Measurements from ENCODE around the gene TKT.

TKT gene

DNA sequence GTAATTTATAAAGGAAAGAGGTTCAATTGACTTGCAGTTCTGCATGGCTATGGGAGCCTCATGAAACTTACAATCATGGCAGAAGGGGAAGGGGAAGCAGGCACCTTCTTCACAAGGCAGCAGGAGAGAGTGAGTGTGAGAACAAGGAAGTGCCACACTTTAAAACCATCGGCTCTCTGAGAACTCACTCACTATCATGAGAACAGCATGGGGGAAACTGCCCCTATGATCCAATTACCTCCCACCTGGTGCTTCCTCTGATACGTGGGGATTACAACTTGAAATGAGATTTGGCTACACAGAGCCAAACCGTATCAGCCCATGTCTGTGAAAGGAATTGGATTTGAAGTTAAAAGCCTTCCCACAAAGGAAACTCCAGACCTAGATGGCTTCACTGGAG lies 39.1 kb downstream of the TKT start:
- Histone ChIP-seq H3K36me3 (ENCODE audit: control insufficient read depth in 1 of 2, insufficient read depth in 2 of 2, low read length in 2 of 2) (no peaks in the 10 kb centered on the region), H2AFZ (ENCODE audit: insufficient read depth, low read length, poor library complexity) (no peak overlapping the region), H3K27ac (ENCODE audit: low read depth, low read length) (no peak overlapping the region), H3K79me2 (ENCODE audit: control insufficient read depth, insufficient read depth, low read length, poor library complexity) (no peaks in the 10 kb centered on the region), H3K9ac (ENCODE audit: low read length) (no peak overlapping the region), H3K4me2 (ENCODE audit: low read length) (no peak overlapping the region), H3K4me1 (ENCODE audit: control insufficient read depth in 1 of 2, insufficient read depth in 2 of 2, low read length in 2 of 2) (no peaks in the 10 kb centered on the region), H3K14ac (ENCODE audit: low read length) (no peak overlapping the region), H4K91ac (ENCODE audit: low read depth, low read length) (no peak overlapping the region), H3K79me1 (ENCODE audit: low read length) (no peaks in the 10 kb centered on the region), H4K8ac (ENCODE audit: low read depth, low read length) (no peak overlapping the region), H3K23ac (ENCODE audit: low read length) (no peak overlapping the region), H3K9me3 (ENCODE audit: insufficient read depth, low read depth, low read length) (no peaks in the 10 kb centered on the region), H3K4me3 (ENCODE audit: low read depth, low read length) (no peak overlapping the region), H2AK5ac (ENCODE audit: low read length) (no peak overlapping the region), H2BK120ac (ENCODE audit: insufficient read depth, low read length, poor library complexity) (no peak overlapping the region), H3K27me3 (ENCODE audit: insufficient read depth, low read length) (no peaks in the 10 kb centered on the region), H3K18ac (ENCODE audit: low read length) (no peak overlapping the region), H3K4ac (ENCODE audit: low read depth, low read length) (no peak overlapping the region), H4K12ac (ENCODE audit: low read depth, low read length) (no peak overlapping the region), H2BK12ac (ENCODE audit: low read length) (no peak overlapping the region), H2BK5ac (ENCODE audit: low read depth, low read length, poor library complexity) (no peak overlapping the region)
- no peak for DNase-seq
- no CpG with 5 or more reads among the region's 3 CpGs for WGBS (ENCODE audit: extremely low coverage, insufficient coverage, insufficient read length)

DNA sequence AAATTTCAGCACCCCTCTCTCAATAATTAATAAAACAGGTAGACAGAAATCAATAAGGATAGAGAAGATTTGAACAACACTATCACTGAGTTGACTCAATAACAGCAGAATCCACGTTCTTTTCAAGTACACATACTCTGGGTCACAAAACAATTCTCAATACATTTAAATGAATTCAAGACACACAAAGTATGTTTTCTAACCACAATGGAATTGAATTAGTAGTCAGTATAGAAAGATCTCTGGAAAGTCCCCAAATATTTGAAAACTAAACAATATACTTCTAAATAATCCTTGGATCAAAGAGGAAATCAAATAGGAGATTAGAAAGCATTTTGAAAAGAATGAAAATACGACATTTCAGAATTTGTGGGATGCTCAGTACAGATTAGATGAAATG lies 40.0 kb downstream of the TKT start:
- Histone ChIP-seq H4K12ac (ENCODE audit: low read depth, low read length) (no peak overlapping the region), H3K9me3 (ENCODE audit: insufficient read depth, low read depth, low read length) (no peaks in the 10 kb centered on the region), H2BK120ac (ENCODE audit: insufficient read depth, low read length, poor library complexity) (no peak overlapping the region), H3K14ac (ENCODE audit: low read length) (no peak overlapping the region), H3K4me3 (ENCODE audit: low read depth, low read length) (no peak overlapping the region), H3K4ac (ENCODE audit: low read depth, low read length) (no peak overlapping the region), H3K36me3 (ENCODE audit: control insufficient read depth in 1 of 2, insufficient read depth in 2 of 2, low read length in 2 of 2) (no peaks in the 10 kb centered on the region), H3K9ac (ENCODE audit: low read length) (no peak overlapping the region), H2AK5ac (ENCODE audit: low read length) (no peak overlapping the region), H3K79me1 (ENCODE audit: low read length) (no peaks in the 10 kb centered on the region), H3K18ac (ENCODE audit: low read length) (no peak overlapping the region), H3K4me2 (ENCODE audit: low read length) (no peak overlapping the region), H2BK12ac (ENCODE audit: low read length) (no peak overlapping the region), H4K8ac (ENCODE audit: low read depth, low read length) (no peak overlapping the region), H3K27me3 (ENCODE audit: insufficient read depth, low read length) (no peaks in the 10 kb centered on the region), H2AFZ (ENCODE audit: insufficient read depth, low read length, poor library complexity) (no peak overlapping the region), H3K79me2 (ENCODE audit: control insufficient read depth, insufficient read depth, low read length, poor library complexity) (no peaks in the 10 kb centered on the region), H3K23ac (ENCODE audit: low read length) (no peak overlapping the region), H3K4me1 (ENCODE audit: control insufficient read depth in 1 of 2, insufficient read depth in 2 of 2, low read length in 2 of 2) (no peaks in the 10 kb centered on the region), H2BK5ac (ENCODE audit: low read depth, low read length, poor library complexity) (no peak overlapping the region), H3K27ac (ENCODE audit: low read depth, low read length) (no peak overlapping the region), H4K91ac (ENCODE audit: low read depth, low read length) (no peak overlapping the region)
- no peak for DNase-seq
- WGBS (ENCODE audit: extremely low coverage, insufficient coverage, insufficient read length), result no CpG with 5 or more reads among the region's 2 CpGs

- H2BK12ac ChIP-seq (ENCODE audit: low read length), result no peak overlapping the region
- no peaks in the 10 kb centered on the region for H3K79me1 ChIP-seq (ENCODE audit: low read length)
- H2BK5ac ChIP-seq (ENCODE audit: low read depth, low read length, poor library complexity), result no peak overlapping the region
- WGBS (ENCODE audit: extremely low coverage, insufficient coverage, insufficient read length), result no CpG with 5 or more reads among the region's 7 CpGs
- H3K4me2 ChIP-seq (ENCODE audit: low read length), result no peak overlapping the region
- no peak overlapping the region for H3K14ac ChIP-seq (ENCODE audit: low read length)
- H3K9me3 ChIP-seq (ENCODE audit: insufficient read depth, low read depth, low read length), result peaks cover 4% of the 10 kb centered on the region
- no peak overlapping the region for H4K8ac ChIP-seq (ENCODE audit: low read depth, low read length)
- no peak overlapping the region for H3K4me3 ChIP-seq (ENCODE audit: low read depth, low read length)
- no peak overlapping the region for H3K9ac ChIP-seq (ENCODE audit: low read length)
- H3K27me3 ChIP-seq (ENCODE audit: insufficient read depth, low read length), result no peaks in the 10 kb centered on the region
- H4K12ac ChIP-seq (ENCODE audit: low read depth, low read length), result no peak overlapping the region
- H3K23ac ChIP-seq (ENCODE audit: low read length), result no peak overlapping the region
- H3K79me2 ChIP-seq (ENCODE audit: control insufficient read depth, insufficient read depth, low read length, poor library complexity), result no peaks in the 10 kb centered on the region
- H2AK5ac ChIP-seq (ENCODE audit: low read length), result no peak overlapping the region
- DNase-seq, result no peak
- no peak overlapping the region for H3K4ac ChIP-seq (ENCODE audit: low read depth, low read length)
- H3K4me1 ChIP-seq (ENCODE audit: control insufficient read depth in 1 of 2, insufficient read depth in 2 of 2, low read length in 2 of 2), result no peaks in the 10 kb centered on the region
- no peak overlapping the region for H2AFZ ChIP-seq (ENCODE audit: insufficient read depth, low read length, poor library complexity)
- no peak overlapping the region for H2BK120ac ChIP-seq (ENCODE audit: insufficient read depth, low read length, poor library complexity)
- no peaks in the 10 kb centered on the region for H3K36me3 ChIP-seq (ENCODE audit: control insufficient read depth in 1 of 2, insufficient read depth in 2 of 2, low read length in 2 of 2)
- H3K18ac ChIP-seq (ENCODE audit: low read length), result no peak overlapping the region
- H3K27ac ChIP-seq (ENCODE audit: low read depth, low read length), result no peak overlapping the region
- H4K91ac ChIP-seq (ENCODE audit: low read depth, low read length), result no peak overlapping the region
These were observed 42.5 kb downstream of the TKT start for GRCh38 chr3:53213276-53213675.

DNA sequence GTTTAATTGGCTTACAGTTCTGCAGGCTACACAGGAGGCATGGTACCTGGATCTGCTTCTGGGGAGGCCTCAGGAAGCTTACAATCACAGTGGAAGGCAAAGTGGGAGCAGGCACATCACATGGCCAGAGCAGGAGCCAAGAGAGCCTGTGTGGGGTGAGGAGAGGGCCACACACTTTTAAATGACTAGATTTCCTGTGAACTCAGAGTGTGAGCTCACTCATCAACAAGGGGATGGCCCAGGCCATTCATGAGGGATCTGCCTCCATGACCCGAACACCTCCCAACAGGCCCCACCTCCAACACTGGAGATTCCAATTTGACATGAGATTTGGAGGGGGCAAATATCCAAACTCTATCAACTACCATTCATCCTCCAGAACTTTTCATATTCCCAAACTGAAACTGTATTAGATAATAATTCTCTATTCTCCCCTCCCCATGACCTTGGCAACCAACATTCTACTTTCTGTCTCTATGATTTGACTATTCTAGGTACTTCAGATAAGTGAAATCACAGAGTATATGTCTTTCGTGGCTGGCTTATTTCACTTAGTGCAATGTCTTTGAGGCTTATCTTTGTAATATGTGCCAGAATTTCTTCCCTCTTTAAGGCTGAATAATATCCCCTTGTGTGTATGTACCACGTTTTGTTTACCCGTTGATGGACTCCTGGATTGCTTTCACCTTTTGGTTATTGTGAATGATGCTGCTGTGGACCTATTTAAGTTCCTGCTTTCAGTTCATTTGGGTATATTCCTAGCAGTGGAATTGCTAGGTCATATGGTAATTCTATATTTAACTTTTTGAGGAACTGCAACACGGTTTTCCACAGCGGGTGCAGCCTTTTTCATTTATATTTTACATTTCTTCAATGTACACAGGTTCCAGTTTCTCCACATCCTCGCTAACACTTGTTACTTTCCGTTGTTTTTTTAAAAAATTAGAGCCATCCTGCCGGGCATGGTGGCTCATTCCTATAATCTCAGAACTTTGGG lies 43.8 kb downstream of the TKT start:
- no peak overlapping the region for H3K14ac ChIP-seq (ENCODE audit: low read length)
- no peak overlapping the region for H4K8ac ChIP-seq (ENCODE audit: low read depth, low read length)
- peaks cover 4% of the 10 kb centered on the region for H3K9me3 ChIP-seq (ENCODE audit: insufficient read depth, low read depth, low read length)
- H3K23ac ChIP-seq (ENCODE audit: low read length), result no peak overlapping the region
- no peak overlapping the region for H2AK5ac ChIP-seq (ENCODE audit: low read length)
- H3K4ac ChIP-seq (ENCODE audit: low read depth, low read length), result no peak overlapping the region
- no peak overlapping the region for H4K91ac ChIP-seq (ENCODE audit: low read depth, low read length)
- DNase-seq, result no peak
- H3K79me1 ChIP-seq (ENCODE audit: low read length), result no peaks in the 10 kb centered on the region
- WGBS (ENCODE audit: extremely low coverage, insufficient coverage, insufficient read length), result no CpG with 5 or more reads among the region's 9 CpGs
- no peak overlapping the region for H2BK5ac ChIP-seq (ENCODE audit: low read depth, low read length, poor library complexity)
- no peak overlapping the region for H2BK120ac ChIP-seq (ENCODE audit: insufficient read depth, low read length, poor library complexity)
- H3K9ac ChIP-seq (ENCODE audit: low read length), result no peak overlapping the region
- no peak overlapping the region for H3K4me3 ChIP-seq (ENCODE audit: low read depth, low read length)
- H3K4me1 ChIP-seq (ENCODE audit: control insufficient read depth in 1 of 2, insufficient read depth in 2 of 2, low read length in 2 of 2), result no peaks in the 10 kb centered on the region
- no peak overlapping the region for H3K18ac ChIP-seq (ENCODE audit: low read length)
- no peak overlapping the region for H2BK12ac ChIP-seq (ENCODE audit: low read length)
- H3K79me2 ChIP-seq (ENCODE audit: control insufficient read depth, insufficient read depth, low read length, poor library complexity), result no peaks in the 10 kb centered on the region
- no peak overlapping the region for H3K27ac ChIP-seq (ENCODE audit: low read depth, low read length)
- no peaks in the 10 kb centered on the region for H3K36me3 ChIP-seq (ENCODE audit: control insufficient read depth in 1 of 2, insufficient read depth in 2 of 2, low read length in 2 of 2)
- no peak overlapping the region for H2AFZ ChIP-seq (ENCODE audit: insufficient read depth, low read length, poor library complexity)
- no peaks in the 10 kb centered on the region for H3K27me3 ChIP-seq (ENCODE audit: insufficient read depth, low read length)
- H3K4me2 ChIP-seq (ENCODE audit: low read length), result no peak overlapping the region
- no peak overlapping the region for H4K12ac ChIP-seq (ENCODE audit: low read depth, low read length)

All from trophoblast cell (in vitro differentiated cells and primary cell).